ENCODE results near the gene PSMA7. TPM values are rescaled to one million over a fixed set of nuclear protein-coding genes. Genes with fewer than 3 reads are reported as not detected.

Gene PSMA7
- total and polyA plus RNA-seq, 11 donors: 172 to 472 (median 233) TPM

GRCh38 chr20:62137478-62138203 is 5.6 kb downstream of the PSMA7 start:
- WGBS, 4 donors: 67 to 76% (median 69%) methylated on average over 8 of the region's 8 CpGs
- Histone ChIP-seq H3K27me3 (no peaks in the 10 kb centered on the region), H3K9me3 (no peaks in the 10 kb centered on the region), H3K36me3 (peaks cover 0 to 85% (median 75%) of the 10 kb centered on the region in 9 donors), H3K4me3 (no peak overlapping the region), H3K27ac (no peak overlapping the region), H3K4me1 (peaks cover 9 to 54% (median 42%) of the 10 kb centered on the region in 12 donors)
- DNase-seq: no peak
- no peak for ATAC-seq
- intact Hi-C loops (cut with DNase I): loop anchor here in 9 of 10 donors (2.0 to 5.0 kb wide), 5 partner anchors 75 to 127 kb away; no protein-coding TSS in a partner anchor
- TF ChIP-seq POLR2A (IDR thresholded peaks at IDR 0.05) (no peak), CTCF (IDR thresholded peaks at IDR 0.05) (no peak)

GRCh38 chr20:62137092-62137384 is 6.2 kb downstream of the PSMA7 start:
- Histone ChIP-seq H3K4me3 (no peak overlapping the region), H3K9me3 (no peaks in the 10 kb centered on the region), H3K27me3 (no peaks in the 10 kb centered on the region), H3K4me1 (peaks cover 9 to 59% (median 44%) of the 10 kb centered on the region in 12 donors), H3K27ac (no peak overlapping the region), H3K36me3 (peaks cover 0 to 91% (median 80%) of the 10 kb centered on the region in 9 donors)
- ATAC-seq (no peak), DNase-seq (no peak)
- WGBS, 4 donors: 64 to 74% (median 69%) methylated on average over 6 of the region's 6 CpGs
- intact Hi-C loops (cut with DNase I): loop anchor here in 9 of 10 donors (2.0 to 5.0 kb wide), 5 partner anchors 75 to 126 kb away; no protein-coding TSS in a partner anchor
- TF ChIP-seq POLR2A (IDR thresholded peaks at IDR 0.05) (no peak), CTCF (IDR thresholded peaks at IDR 0.05) (peak in 4 of 12 donors; percentile 3 to 42 (median 22))

- TF ChIP-seq CTCF (IDR thresholded peaks at IDR 0.05) (peak; percentile 64 to 90 (median 78)), POLR2A (IDR thresholded peaks at IDR 0.05) (no peak)
- intact Hi-C loops (cut with DNase I): loop anchor here in 9 of 10 donors (2.0 to 5.0 kb wide), 5 partner anchors 74 to 126 kb away; no protein-coding TSS in a partner anchor
- H3K9me3 ChIP-seq: no peaks in the 10 kb centered on the region
- WGBS, 4 donors: 46 to 57% (median 50%) methylated on average over 8 of the region's 8 CpGs
- H3K36me3 ChIP-seq: peaks cover 0 to 96% (median 86%) of the 10 kb centered on the region in 9 donors
- H3K4me1 ChIP-seq: peaks cover 7 to 59% (median 44%) of the 10 kb centered on the region in 12 donors
- peak in 3 of 5 donors; percentile 57 to 71 (median 61) for DNase-seq
- peak in 3 of 4 donors; percentile 20 to 45 (median 37) for ATAC-seq
- no peaks in the 10 kb centered on the region for H3K27me3 ChIP-seq
- no peak overlapping the region for H3K4me3 ChIP-seq
- no peak overlapping the region for H3K27ac ChIP-seq
Observed at GRCh38 chr20:62136283-62137091, 6.7 kb downstream of the PSMA7 start.
